Measurements from ENCODE around the gene NFIA.

- TF ChIP-seq CTCF (tag by site-specific recombination; IDR thresholded peaks at IDR 0.05) = no peak
- TF ChIP-seq ZFHX2 (tag by site-specific recombination; conservative IDR thresholded peaks at IDR 0.05) = no peak
- TF ChIP-seq ZNF146 (tag by site-specific recombination; IDR thresholded peaks at IDR 0.05) = no peak
- TF ChIP-seq ZNF398 (tag by site-specific recombination; IDR thresholded peaks at IDR 0.05) = no peak
- TF ChIP-seq ZNF148 (tag by site-specific recombination; IDR thresholded peaks at IDR 0.05; ENCODE audit: borderline replicate concordance) = no peak
- no peak for TF ChIP-seq ZNF274 (IDR thresholded peaks at IDR 0.05; ENCODE audit: low read length)
- TF ChIP-seq ZNF274 (tag by site-specific recombination; IDR thresholded peaks at IDR 0.05; ENCODE audit: borderline replicate concordance) = no peak
- no peak for TF ChIP-seq BCL6B (tag by site-specific recombination; IDR thresholded peaks at IDR 0.05)
- no peak for TF ChIP-seq YY2 (tag by site-specific recombination; IDR thresholded peaks at IDR 0.05)
- no peak for TF ChIP-seq ZFP41 (tag by site-specific recombination; IDR thresholded peaks at IDR 0.05; ENCODE audit: borderline replicate concordance)
Measured at GRCh38 chr1:61441723-61442262, 359.4 kb downstream of the NFIA start.

Measured in HEK293 (cell line).